DND-41 (cell line): Measurements from ENCODE around the gene GOLIM4.

Experiments
- ATAC-seq: fragments of 200-7000 bp; cut with Tn5 transposase; 3 replicates; pipeline ENCODE4 v1.9.1; 2021; ENCODE audit warnings: low read depth; ENCODE audit not compliant: insufficient read depth
- DNase-seq: peaks from one replicate; pipeline ENCODE4 v3.0.0-alpha.2; 2020
- H2AFZ ChIP-seq: 2 replicates; pipeline ENCODE4 v1.6.0; 2012; ENCODE audit warnings: low read depth, low read length
- H3K27ac ChIP-seq: 2 replicates; pipeline ENCODE4 v1.5.1; 2012; ENCODE audit warnings: low read length, inconsistent platforms
- H3K27me3 ChIP-seq: fragments of 200-600 bp; sonication (generic); 2 replicates; pipeline ENCODE4 v1.6.0; 2012; ENCODE audit warnings: low read length, mild to moderate bottlenecking, inconsistent platforms; ENCODE audit not compliant: insufficient read depth, poor library complexity
- H3K36me3 ChIP-seq: 2 replicates; pipeline ENCODE4 v1.5.1; 2012; ENCODE audit warnings: low read length, inconsistent platforms; ENCODE audit not compliant: insufficient read depth
- H3K4me1 ChIP-seq: 2 replicates; pipeline ENCODE4 v1.5.1; 2012; ENCODE audit warnings: mild to moderate bottlenecking, low read length; ENCODE audit not compliant: insufficient read depth
- H3K4me2 ChIP-seq: 2 replicates; pipeline ENCODE4 v1.6.0; 2012; ENCODE audit warnings: mild to moderate bottlenecking, moderate library complexity, low read length, inconsistent platforms; ENCODE audit not compliant: insufficient read depth
- H3K4me3 ChIP-seq, 2 experiments: fragments of 200-600 bp in 1 of 2; shearing (Covaris generic) in 1 of 2; 2 replicates each; pipeline ENCODE4 v1.5.1; 2012 to 2016; ENCODE audit warnings: inconsistent platforms in 2 of 2, low read length in 2 of 2, mild to moderate bottlenecking in 2 of 2, low read depth in 1 of 2, moderate library complexity in 1 of 2
- H3K79me2 ChIP-seq: 2 replicates; pipeline ENCODE4 v1.6.0; 2012; ENCODE audit warnings: low read length, inconsistent platforms; ENCODE audit not compliant: insufficient read depth
- H3K9ac ChIP-seq: 2 replicates; pipeline ENCODE4 v1.6.0; 2012; ENCODE audit warnings: low read depth, mild to moderate bottlenecking, inconsistent platforms, low read length, moderate library complexity
- H3K9me3 ChIP-seq: 2 replicates; pipeline ENCODE4 v1.5.1; 2012; ENCODE audit warnings: low read length, moderate library complexity, mild to moderate bottlenecking, inconsistent platforms; ENCODE audit not compliant: insufficient read depth, severe bottlenecking
- H4K20me1 ChIP-seq: 2 replicates; pipeline ENCODE4 v1.6.0; 2012; ENCODE audit warnings: low read length; ENCODE audit not compliant: insufficient read depth
- EZH2 ChIP-seq: IDR thresholded peaks from 3 replicates; pipeline ENCODE4 v1.6.1; 2012; ENCODE audit warnings: borderline replicate concordance, low read depth, mild to moderate bottlenecking, moderate library complexity, low read length, inconsistent platforms; ENCODE audit not compliant: severe bottlenecking
- TF ChIP-seq, protein P1 (sequence below): IDR thresholded peaks from 2 replicates; pipeline ENCODE4 v1.5.1; 2012; ENCODE audit warnings: borderline replicate concordance, low read length, moderate library complexity, mild to moderate bottlenecking; ENCODE audit not compliant: poor library complexity, severe bottlenecking; ENCODE audit errors: extremely low read depth

The GOLIM4 gene

DNA sequence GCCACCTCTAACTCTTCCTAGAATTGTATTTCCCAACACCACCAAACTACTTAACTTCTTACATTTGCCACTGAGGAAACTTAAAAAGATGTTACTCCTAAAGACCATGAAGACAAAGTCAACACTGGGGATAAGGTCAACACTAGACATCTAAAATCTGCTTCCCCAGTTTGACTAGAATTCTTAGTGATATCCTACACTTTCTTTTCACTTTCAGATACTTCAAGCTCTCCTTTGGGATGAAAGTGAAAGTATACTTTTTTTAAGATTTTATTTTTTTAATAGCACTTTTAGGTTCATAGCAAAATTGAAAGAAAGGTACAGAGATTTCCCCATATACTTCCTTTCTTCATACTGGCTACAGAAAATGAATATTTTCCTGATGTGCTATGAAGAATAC, 32.6 kb downstream of the GOLIM4 start:
- Histone ChIP-seq H3K27me3 (no peaks in the 10 kb centered on the region), H3K9ac (no peak overlapping the region), H3K79me2 (no peaks in the 10 kb centered on the region), H3K9me3 (no peaks in the 10 kb centered on the region), H3K27ac (no peak overlapping the region), H3K4me2 (no peak overlapping the region), H2AFZ (no peak overlapping the region), H3K4me3 (no peak overlapping the region), H3K36me3 (no peaks in the 10 kb centered on the region), H4K20me1 (no peaks in the 10 kb centered on the region), H3K4me1 (no peaks in the 10 kb centered on the region)
- TF ChIP-seq, protein P1, sequence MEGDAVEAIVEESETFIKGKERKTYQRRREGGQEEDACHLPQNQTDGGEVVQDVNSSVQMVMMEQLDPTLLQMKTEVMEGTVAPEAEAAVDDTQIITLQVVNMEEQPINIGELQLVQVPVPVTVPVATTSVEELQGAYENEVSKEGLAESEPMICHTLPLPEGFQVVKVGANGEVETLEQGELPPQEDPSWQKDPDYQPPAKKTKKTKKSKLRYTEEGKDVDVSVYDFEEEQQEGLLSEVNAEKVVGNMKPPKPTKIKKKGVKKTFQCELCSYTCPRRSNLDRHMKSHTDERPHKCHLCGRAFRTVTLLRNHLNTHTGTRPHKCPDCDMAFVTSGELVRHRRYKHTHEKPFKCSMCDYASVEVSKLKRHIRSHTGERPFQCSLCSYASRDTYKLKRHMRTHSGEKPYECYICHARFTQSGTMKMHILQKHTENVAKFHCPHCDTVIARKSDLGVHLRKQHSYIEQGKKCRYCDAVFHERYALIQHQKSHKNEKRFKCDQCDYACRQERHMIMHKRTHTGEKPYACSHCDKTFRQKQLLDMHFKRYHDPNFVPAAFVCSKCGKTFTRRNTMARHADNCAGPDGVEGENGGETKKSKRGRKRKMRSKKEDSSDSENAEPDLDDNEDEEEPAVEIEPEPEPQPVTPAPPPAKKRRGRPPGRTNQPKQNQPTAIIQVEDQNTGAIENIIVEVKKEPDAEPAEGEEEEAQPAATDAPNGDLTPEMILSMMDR, result no peak
- no peak for TF ChIP-seq EZH2
- ATAC-seq (no peak), DNase-seq (no peak)

DNA sequence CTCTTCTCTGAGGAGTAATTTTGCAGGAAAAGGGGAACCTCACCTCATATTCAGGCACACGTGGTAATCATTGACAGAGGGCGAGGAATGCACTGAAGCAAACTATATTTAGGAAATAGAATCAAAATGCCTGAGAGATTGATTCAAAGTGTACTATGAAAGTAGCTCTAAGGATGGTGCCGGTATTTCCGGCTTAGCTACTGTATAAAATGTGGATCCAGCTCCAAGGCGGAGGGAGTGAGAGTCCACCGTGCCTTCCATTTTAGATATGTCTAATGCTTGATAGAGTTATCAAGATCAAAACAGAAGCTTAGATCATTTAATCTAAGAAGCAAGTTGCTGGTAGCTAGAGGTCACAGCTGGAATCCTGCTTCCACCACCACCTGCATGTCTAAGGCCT, 33.0 kb downstream of the GOLIM4 start:
- no peak overlapping the region for H3K4me2 ChIP-seq
- H3K9ac ChIP-seq, result no peak overlapping the region
- no peaks in the 10 kb centered on the region for H3K79me2 ChIP-seq

DNA sequence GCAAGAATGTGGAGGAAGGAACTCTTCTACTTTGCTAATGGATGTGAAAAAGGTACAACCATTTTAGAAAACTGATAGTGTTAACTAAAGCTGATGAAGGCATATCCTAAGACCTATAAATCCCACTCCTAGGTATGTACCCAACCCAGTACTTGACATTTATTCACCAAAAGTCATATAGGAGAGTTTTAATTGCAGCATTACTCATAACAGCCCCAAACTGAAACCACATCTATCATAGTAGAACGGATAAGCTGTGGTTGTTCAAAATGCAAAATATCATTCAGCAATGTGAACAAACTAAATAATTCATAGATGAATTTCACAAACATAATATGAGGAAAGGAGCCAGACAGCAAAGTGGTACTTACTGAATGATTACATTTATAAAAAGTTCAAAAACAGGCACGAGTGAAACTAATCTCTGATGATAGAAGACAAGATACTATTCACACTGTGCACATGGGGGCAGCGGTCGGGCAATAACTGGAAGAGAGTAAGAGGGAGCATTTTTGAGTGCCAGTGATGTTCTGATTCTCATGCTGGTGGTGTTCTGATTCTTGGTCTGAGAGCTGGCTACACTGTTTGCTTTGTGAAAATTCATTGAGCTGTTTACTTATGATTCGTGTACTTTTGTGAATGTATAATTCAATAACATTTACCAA, 34.3 kb downstream of the GOLIM4 start:
- no peak overlapping the region for H3K4me3 ChIP-seq
- H3K4me2 ChIP-seq, result no peak overlapping the region
- H3K36me3 ChIP-seq, result no peaks in the 10 kb centered on the region
- TF ChIP-seq, protein P1, result no peak
- no peak for TF ChIP-seq EZH2
- H3K79me2 ChIP-seq, result no peaks in the 10 kb centered on the region
- no peaks in the 10 kb centered on the region for H3K27me3 ChIP-seq
- no peak overlapping the region for H2AFZ ChIP-seq
- no peaks in the 10 kb centered on the region for H4K20me1 ChIP-seq
- no peaks in the 10 kb centered on the region for H3K9me3 ChIP-seq
- DNase-seq (no peak), ATAC-seq (no peak)
- H3K4me1 ChIP-seq, result no peaks in the 10 kb centered on the region
- no peak overlapping the region for H3K27ac ChIP-seq
- H3K9ac ChIP-seq, result no peak overlapping the region

More for the DNA sequence above, 33.0 kb downstream of the GOLIM4 start:
- Histone ChIP-seq H3K27me3 (no peaks in the 10 kb centered on the region), H2AFZ (no peak overlapping the region), H3K27ac (no peak overlapping the region), H3K36me3 (no peaks in the 10 kb centered on the region), H4K20me1 (no peaks in the 10 kb centered on the region), H3K4me1 (no peaks in the 10 kb centered on the region), H3K9me3 (no peaks in the 10 kb centered on the region), H3K4me3 (no peak overlapping the region)
- TF ChIP-seq, protein P1, result no peak
- no peak for TF ChIP-seq EZH2
- DNase-seq (no peak), ATAC-seq (no peak)

DNA sequence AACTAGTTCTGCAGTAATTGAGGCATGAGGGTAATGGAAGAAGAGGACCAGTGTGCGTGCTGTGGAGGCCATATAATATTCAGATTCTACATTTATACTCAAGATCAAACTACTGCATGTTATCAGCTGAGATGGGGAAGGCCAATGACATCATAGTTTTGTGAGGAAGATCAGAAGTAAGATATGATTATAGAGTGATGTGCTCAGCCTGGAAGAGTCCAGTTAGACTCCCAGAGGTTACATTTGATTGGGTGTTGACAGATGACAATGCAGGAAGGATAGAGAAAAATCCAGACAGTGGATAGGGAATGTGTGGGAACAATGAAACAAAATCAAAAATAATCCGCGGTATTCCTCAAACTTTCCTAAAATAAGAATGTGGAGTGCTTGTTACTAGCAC, 35.4 kb downstream of the GOLIM4 start:
- no peak for TF ChIP-seq EZH2
- TF ChIP-seq, protein P1, result no peak
- H3K4me3 ChIP-seq, result no peak overlapping the region
- DNase-seq, result no peak
- no peaks in the 10 kb centered on the region for H3K79me2 ChIP-seq
- no peaks in the 10 kb centered on the region for H3K4me1 ChIP-seq
- H4K20me1 ChIP-seq, result no peaks in the 10 kb centered on the region
- no peaks in the 10 kb centered on the region for H3K36me3 ChIP-seq
- H3K27me3 ChIP-seq, result no peaks in the 10 kb centered on the region
- H3K9ac ChIP-seq, result no peak overlapping the region
- no peak overlapping the region for H2AFZ ChIP-seq
- H3K27ac ChIP-seq, result no peak overlapping the region
- H3K9me3 ChIP-seq, result no peaks in the 10 kb centered on the region
- no peak for ATAC-seq
- no peak overlapping the region for H3K4me2 ChIP-seq
